GM21526 (cell line): Measurements from ENCODE around the gene KLRB1.
A peak's percentile ranks its signal among the peaks of the same experiment; 100 is the strongest.
"Not testable (repeated sequence)": the region's sequence is repeated elsewhere in the genome, so short reads cannot be mapped to it uniquely, and the experiment has no call there.

Experiments used
- ATAC-seq: cut with Tn5 transposase; IDR thresholded peaks from one replicate; pipeline ENCODE4 v1.9.1; 2021; ENCODE audit warnings: moderate library complexity; ENCODE audit not compliant: unreplicated experiment, low FRiP score

KLRB1 gene

GRCh38 chr12:9607716-9608115 is at the start of gene KLRB1:
KLRB1 (minus strand) TSS chr12:9607916; CDS start chr12:9607839, 77 bp downstream.
- ATAC-seq = no peak

- ATAC-seq = no peak
Observed at GRCh38 chr12:9651265-9651729, 43.6 kb upstream of the KLRB1 start.

- no peak for ATAC-seq
Observed at GRCh38 chr12:9650151-9650576, 42.4 kb upstream of the KLRB1 start.

GRCh38 chr12:9649532-9649940 is 41.8 kb upstream of the KLRB1 start:
- no peak for ATAC-seq

DNA sequence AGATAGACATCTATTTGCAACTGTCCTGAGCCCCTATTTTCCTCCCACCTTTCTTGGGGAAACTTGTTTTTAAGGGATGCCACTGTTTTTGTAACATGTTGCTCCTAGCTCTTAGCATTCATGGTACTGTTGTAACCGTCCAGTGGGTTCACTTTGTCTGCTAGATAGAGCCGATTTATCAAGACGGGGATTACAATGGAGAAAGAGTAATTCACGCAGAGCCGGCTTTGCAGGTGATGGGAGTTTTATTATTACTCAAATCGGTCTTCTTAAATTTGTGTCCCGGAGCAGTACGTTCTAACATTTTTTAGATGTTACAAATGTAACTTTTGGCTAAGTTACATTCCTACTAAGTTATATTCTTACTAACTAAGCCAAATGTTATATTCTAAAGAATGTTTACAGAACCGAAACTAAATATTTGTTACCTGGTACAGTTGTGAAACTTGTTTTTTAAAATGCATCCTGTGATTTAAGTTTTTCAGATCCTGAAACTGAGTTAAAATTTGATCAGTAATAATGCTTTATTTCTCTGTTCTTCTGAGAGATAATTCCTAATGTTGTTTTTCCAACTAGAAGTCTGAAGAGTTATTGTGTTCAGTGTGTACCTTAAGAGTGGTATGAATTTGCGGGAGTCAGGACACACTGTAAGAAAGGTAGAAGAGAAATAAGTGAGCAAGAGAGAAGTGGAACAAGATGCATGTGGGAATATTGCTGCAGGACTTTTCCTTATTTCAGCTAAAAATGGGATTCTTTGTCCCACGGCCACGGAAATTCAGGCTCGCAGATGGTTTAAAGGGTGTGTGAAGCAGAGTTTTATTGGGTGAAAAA is 41.2 kb upstream of the KLRB1 start:
- ATAC-seq = no peak

- peak; percentile 63 for ATAC-seq
Observed at GRCh38 chr12:9647825-9648700, 40.3 kb upstream of the KLRB1 start.

- no peak for ATAC-seq
Observed at GRCh38 chr12:9646794-9647781, 39.4 kb upstream of the KLRB1 start.

- not testable (repeated sequence) for ATAC-seq
Observed at GRCh38 chr12:9644985-9645551, 37.4 kb upstream of the KLRB1 start.

- ATAC-seq = no peak
Observed at GRCh38 chr12:9643266-9643660, 35.5 kb upstream of the KLRB1 start.

- ATAC-seq = no peak
Observed at GRCh38 chr12:9642606-9643265, 35.0 kb upstream of the KLRB1 start.

DNA sequence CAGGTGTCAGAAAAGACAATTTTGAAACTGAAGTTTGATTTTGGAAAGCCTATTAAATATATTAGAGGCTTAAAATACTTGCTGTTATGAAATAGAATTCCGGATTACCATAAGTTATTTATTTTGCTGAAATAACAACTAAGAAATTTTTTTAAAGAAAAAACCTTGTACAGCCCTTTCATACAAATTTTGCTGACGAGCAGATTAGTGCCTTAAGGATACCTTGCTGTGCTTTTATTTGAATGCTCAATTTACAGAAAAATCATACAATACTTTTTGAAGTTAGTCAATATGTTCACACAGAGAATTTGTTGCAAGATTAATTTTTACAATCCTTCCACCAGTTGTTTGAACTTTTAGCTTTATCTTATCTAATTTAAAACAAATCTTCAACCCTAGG is 32.3 kb upstream of the KLRB1 start:
- ATAC-seq = no peak

DNA sequence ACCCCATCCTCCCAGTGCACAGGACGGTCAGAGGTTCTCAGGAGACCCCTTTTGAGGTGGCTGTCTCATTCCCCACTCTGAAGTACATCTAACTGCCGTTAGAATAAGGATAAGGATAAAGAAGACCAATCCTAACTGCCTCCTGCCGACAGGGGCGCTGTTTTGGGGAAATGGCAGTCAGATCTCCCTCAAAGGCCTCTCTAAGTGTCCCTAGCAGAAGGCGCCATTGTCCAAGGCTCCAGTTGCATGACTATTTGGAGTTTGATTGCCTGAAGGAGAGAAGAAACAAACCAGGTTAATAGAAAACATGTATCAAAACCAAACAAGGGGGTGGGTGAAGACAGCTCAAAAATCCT is 29.1 kb upstream of the KLRB1 start:
- ATAC-seq = no peak

DNA sequence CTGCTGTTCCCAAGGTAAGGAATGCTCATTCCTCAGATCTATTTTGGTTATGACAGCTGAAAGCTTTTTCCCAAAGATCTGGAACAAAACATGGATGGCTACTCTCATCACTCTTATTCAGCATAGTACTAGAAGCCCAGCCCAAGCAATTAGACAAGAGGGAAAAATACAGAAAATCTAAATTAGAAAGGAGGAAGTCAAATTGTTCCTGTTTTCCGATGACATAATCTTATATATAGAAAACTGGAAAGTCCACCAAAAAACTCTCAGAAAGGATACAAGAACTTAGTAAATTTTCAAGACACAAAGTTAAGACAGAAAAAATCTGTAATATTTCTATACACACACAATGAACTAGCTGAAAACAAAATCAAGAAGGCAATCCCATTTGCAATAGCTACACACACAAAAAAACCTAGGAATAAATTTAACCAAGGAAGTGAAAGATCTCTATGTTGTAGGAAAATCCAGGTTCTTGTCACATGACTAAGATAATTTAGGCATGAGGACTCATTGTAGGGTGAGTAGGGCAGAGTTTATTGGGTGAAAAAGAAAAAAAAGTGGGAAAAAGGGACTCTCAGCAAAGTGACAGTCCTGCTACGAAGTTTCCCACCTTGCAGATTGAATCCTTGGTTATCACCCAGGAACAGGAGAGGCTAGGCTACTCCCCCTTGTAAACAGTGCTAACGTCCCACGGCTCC is 28.6 kb upstream of the KLRB1 start:
- ATAC-seq = no peak

- no peak for ATAC-seq
Observed at GRCh38 chr12:9634969-9635754, 27.4 kb upstream of the KLRB1 start.

DNA sequence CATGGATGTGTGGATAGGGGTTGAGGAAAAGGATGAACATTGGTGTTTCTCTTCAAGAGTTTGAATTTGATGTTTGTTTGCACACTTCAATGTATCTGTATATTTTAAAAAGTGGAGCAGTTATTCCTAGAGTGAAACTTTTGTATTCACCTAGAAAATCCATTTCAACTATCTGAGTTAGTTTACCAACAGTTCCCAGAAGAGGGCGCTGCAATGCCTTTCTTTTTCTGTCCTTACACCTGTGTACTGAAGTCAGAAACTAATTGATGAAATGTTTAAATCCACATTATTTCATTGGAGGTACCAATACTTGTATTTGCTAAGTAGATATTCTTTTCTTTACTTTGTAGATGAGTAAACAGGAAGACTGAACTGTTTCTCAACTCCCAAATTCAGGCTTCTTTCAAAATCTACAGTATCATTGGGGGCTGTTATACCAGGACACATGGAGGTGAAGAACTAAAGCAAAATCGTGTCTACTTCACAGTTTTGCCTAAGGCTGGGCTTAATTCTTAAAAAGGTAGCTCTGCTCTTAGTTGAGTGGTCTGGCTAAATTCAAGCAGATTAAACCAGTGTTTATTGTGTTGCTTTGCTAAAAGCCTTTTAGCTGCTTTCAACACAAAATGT is 26.6 kb upstream of the KLRB1 start:
- no peak for ATAC-seq

DNA sequence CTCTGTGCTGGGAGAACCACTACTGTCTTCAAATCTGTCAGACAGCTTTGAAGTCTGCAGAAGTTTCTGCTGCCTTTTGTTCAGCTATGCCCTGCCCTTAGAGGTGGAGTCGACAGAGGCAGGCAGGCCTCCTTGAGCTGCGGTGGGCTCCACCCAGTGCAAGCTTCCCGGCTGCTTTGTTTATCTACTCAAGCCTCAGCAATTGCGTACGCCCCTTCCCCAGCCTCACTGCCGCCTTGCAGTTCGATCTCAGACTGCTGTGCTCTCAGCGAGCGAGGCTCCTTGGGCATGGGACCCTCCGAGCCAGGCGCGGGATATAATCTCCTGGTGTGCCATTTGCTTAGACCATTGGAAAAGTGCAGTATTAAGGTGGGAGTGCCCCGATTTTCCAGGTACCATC is 25.1 kb upstream of the KLRB1 start:
- ATAC-seq = no peak

- no peak for ATAC-seq
Observed at GRCh38 chr12:9626821-9627220, 19.1 kb upstream of the KLRB1 start.

DNA sequence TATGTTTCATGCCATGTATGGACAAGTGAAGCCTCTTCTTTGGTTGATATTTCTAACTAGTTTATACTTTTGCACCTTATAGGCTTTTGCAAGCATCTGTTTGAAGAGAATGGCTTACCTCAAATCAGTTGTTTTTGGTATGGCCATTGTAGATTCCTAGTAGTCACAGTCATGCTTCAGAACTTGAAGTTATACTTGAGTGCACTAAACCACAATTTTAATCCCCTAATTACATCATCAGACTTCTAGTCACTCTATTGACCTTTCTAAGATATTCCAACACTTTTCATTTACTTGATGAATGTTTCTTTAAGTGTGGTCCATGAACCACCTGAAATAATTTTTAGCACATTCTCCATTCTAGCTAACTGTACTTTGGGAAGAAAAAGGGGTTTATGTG is 18.6 kb upstream of the KLRB1 start:
- no peak for ATAC-seq
